Kidney (tissue), 14 donors: ENCODE results near the gene DUSP12. TPM values are rescaled to one million over a fixed set of nuclear protein-coding genes. Genes with fewer than 3 reads are reported as not detected.

Experiments
- DNase-seq, 5 donors: peaks; one replicate each; pipeline ENCODE4 v3.0.0-alpha.2; 2013 to 2020
- FAIRE-seq: peaks from 2 replicates; lab custom pipeline; 2012; peaks lifted over from hg19 to GRCh38; lab: Jason Lieb, UNC
- H3K27ac ChIP-seq, 2 donors: one replicate each; pipeline ENCODE4 v1.7.0; 2013; ENCODE audit warnings: low read depth in 2 of 2, low read length in 2 of 2, inconsistent platforms in 1 of 2
- H3K27me3 ChIP-seq: one replicate; pipeline ENCODE4 v1.7.1; 2013; ENCODE audit warnings: low read length, inconsistent platforms; ENCODE audit not compliant: control insufficient read depth, insufficient read depth
- H3K36me3 ChIP-seq, 3 donors: one replicate each; pipeline versions ENCODE4 v1.7.0 to v1.7.1; 2013; ENCODE audit warnings: low read length in 3 of 3, control low read depth in 1 of 3, inconsistent platforms in 1 of 3; ENCODE audit not compliant: insufficient read depth in 3 of 3, control insufficient read depth in 2 of 3
- H3K4me1 ChIP-seq, 3 donors: one replicate each; pipeline versions ENCODE4 v1.7.0 to v1.7.1; 2013; ENCODE audit warnings: low read length in 3 of 3, inconsistent platforms in 1 of 3, low read depth in 1 of 3; ENCODE audit not compliant: control insufficient read depth in 2 of 3, insufficient read depth in 2 of 3
- H3K4me3 ChIP-seq, 3 donors: one replicate each; pipeline versions ENCODE4 v1.7.0 to v1.8.1; 2013; ENCODE audit warnings: low read length in 3 of 3, control low read depth in 1 of 3, inconsistent platforms in 1 of 3
- H3K9ac ChIP-seq, 3 donors: one replicate each; pipeline versions ENCODE4 v1.7.0 to v1.7.1; 2013; ENCODE audit warnings: low read length in 3 of 3, control low read depth in 1 of 3, inconsistent platforms in 1 of 3
- H3K9me3 ChIP-seq, 3 donors: one replicate each; pipeline versions ENCODE4 v1.7.0 to v1.7.1; 2013; ENCODE audit warnings: low read length in 3 of 3, control low read depth in 1 of 3, inconsistent platforms in 1 of 3; ENCODE audit not compliant: control insufficient read depth in 2 of 3, insufficient read depth in 1 of 3
- CTCF ChIP-seq: IDR thresholded peaks from 3 replicates; pipeline ENCODE4 v1.5.1; 2012; ENCODE audit warnings: mild to moderate bottlenecking, moderate library complexity, borderline replicate concordance; ENCODE audit not compliant: insufficient read depth; ENCODE audit errors: extremely low read depth
- intact Hi-C: fragments of 100-400 bp; cut with DNase I; formaldehyde crosslinking; loops from one replicate; pipeline ENCODE4 v1.11.1; 2022
- polyA plus RNA-seq: library from polyadenylated mRNA; stranded (reverse); fragments of 350-450 nt; fragmentation: Illumina TruSeq; extraction: RNeasy Lipid Tissue Mini Kit (QIAGEN cat#74804); gene quantifications from one replicate; pipeline ENCODE4 v1.2.3, GENCODE V29; 2014; ENCODE audit warnings: low read depth, low replicate concordance; ENCODE audit not compliant: insufficient read depth
- total RNA-seq: library from RNA; stranded (reverse); fragmentation: NEBNext Ultra II Directional; extraction: Animal tissue kit (Norgen Biotek cat#: 25700); gene quantifications from one replicate; pipeline ENCODE4 v1.2.1, GENCODE V29; 2021
- donor health status: control.
- donor health status: control.
- donor health status: control.
- donor health status: control.
- donor health status: control.
- donor health status: DM: yes; HTN: yes; CAD: no.
- donor health status: Normal renal cell carcinoma (clear cell type).

The DUSP12 gene
- total and polyA plus RNA-seq, 2 donors from 2014 or later, result 17.9 to 21.3 TPM

- no peak for TF ChIP-seq CTCF
Measured at GRCh38 chr1:161733526-161733925, 16.1 kb upstream of the DUSP12 start.

GRCh38 chr1:161735837-161736236 lies 13.7 kb upstream of the DUSP12 start:
- no peak overlapping the region for H3K27ac ChIP-seq
- H3K9ac ChIP-seq, result no peak overlapping the region
- intact Hi-C loops, result no loop called here
- no peaks in the 10 kb centered on the region for H3K27me3 ChIP-seq
- H3K9me3 ChIP-seq, result no peaks in the 10 kb centered on the region
- H3K36me3 ChIP-seq, result no peaks in the 10 kb centered on the region
- DNase-seq (no peak), FAIRE-seq (no peak)
- no peak overlapping the region for H3K4me3 ChIP-seq
- peaks cover 0 to 10% (median 0%) of the 10 kb centered on the region in 3 donors for H3K4me1 ChIP-seq
- no peak for TF ChIP-seq CTCF

More at GRCh38 chr1:161733526-161733925, 16.1 kb upstream of the DUSP12 start:
- H3K9me3 ChIP-seq, result no peaks in the 10 kb centered on the region
- no peaks in the 10 kb centered on the region for H3K36me3 ChIP-seq
- peak in 1 of 5 donors; percentile 34 for DNase-seq
- no peak overlapping the region for H3K4me3 ChIP-seq
- FAIRE-seq, result no peak
- no peak overlapping the region for H3K9ac ChIP-seq
- no peaks in the 10 kb centered on the region for H3K4me1 ChIP-seq
- H3K27ac ChIP-seq, result no peak overlapping the region
- H3K27me3 ChIP-seq, result no peaks in the 10 kb centered on the region
- intact Hi-C loops, result no loop called here

GRCh38 chr1:161736335-161736969 lies 13.1 kb upstream of the DUSP12 start:
- FAIRE-seq (no peak), DNase-seq (no peak)
- Histone ChIP-seq H3K27ac (no peak overlapping the region), H3K4me1 (peaks cover 0 to 10% (median 0%) of the 10 kb centered on the region in 3 donors), H3K9me3 (no peaks in the 10 kb centered on the region), H3K4me3 (no peak overlapping the region), H3K36me3 (no peaks in the 10 kb centered on the region), H3K27me3 (no peaks in the 10 kb centered on the region), H3K9ac (no peak overlapping the region)
- intact Hi-C loops, result no loop called here
- no peak for TF ChIP-seq CTCF
